Uterus (tissue), 2 donors: ENCODE results near the gene NKX3-2.

Source experiments
- CTCF ChIP-seq, 4 experiments: fragments of 200-600 bp in 2 of 4; fragments of 450-650 bp in 2 of 4; sonication (generic) in 2 of 4; IDR thresholded peaks; one replicate each; pipeline ENCODE4 v1.5.1; 2016 to 2019; ENCODE audit warnings: antibody characterized with exemption in 4 of 4, mild to moderate bottlenecking in 2 of 4, moderate library complexity in 1 of 4
- POLR2A ChIP-seq, 2 donors: fragments of 450-650 bp; IDR thresholded peaks; one replicate each; pipeline ENCODE4 v1.6.1; 2016; ENCODE audit warnings: antibody characterized with exemption in 2 of 2, mild to moderate bottlenecking in 1 of 2, moderate library complexity in 1 of 2

GRCh38 chr4:13540446-13541175, 3.7 kb downstream of the NKX3-2 start:
- TF ChIP-seq POLR2A (IDR thresholded peaks at IDR 0.05) (no peak), CTCF (IDR thresholded peaks at IDR 0.05) (no peak)
